ENCODE results near the gene CDH7. TPM values are rescaled to one million over a fixed set of nuclear protein-coding genes. Genes with fewer than 3 reads are reported as not detected.

CDH7 gene
- total RNA-seq, 1 experiment from 2014 or later, result not detected

DNA sequence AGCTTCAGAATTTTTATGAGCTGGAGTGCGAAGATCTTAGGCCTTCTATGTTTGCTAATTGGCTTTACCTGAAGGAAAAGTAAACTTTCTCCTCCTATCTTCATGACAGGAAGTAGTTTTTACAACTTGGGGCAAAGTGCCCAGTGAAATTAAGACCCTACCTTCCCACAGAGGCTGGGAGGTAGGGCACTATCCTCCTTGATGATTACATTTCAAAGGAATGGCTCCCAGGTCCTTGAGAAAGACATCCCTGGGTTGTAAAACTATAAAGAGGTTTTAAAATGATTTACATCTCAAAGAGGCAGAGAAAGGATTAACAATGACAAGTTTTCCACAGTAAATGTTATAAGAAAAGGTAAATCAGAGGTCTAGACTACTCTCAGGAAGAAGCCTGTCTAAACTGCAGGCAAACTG, 155.8 kb downstream of the CDH7 start:
- no TSS peak for BruUV-seq (replicated peaks)
- ChIA-PET POLR2A (ENCODE audit: unreplicated experiment) (no interaction called here), CTCF (no interaction called here)
- Histone ChIP-seq H2AFZ (peak overlapping the region; percentile 66), H3K4me3 (no peak overlapping the region), H3K27ac (no peak overlapping the region), H3K4me1 (replicated peaks; ENCODE audit: insufficient read depth) (no peaks in the 10 kb centered on the region), H4K20me1 (ENCODE audit: insufficient read depth) (no peaks in the 10 kb centered on the region), H3K27me3 (ENCODE audit: insufficient read depth, low read depth) (no peaks in the 10 kb centered on the region), H3K36me3 (ENCODE audit: low read depth) (no peaks in the 10 kb centered on the region), H3K4me2 (no peak overlapping the region), H3F3A (ENCODE audit: insufficient read depth, low read depth) (no peaks in the 10 kb centered on the region), H3K79me2 (ENCODE audit: low read depth) (no peaks in the 10 kb centered on the region), H3K9me3 (ENCODE audit: insufficient read depth, low read depth) (no peaks in the 10 kb centered on the region), H3K9me2 (ENCODE audit: insufficient read depth) (no peaks in the 10 kb centered on the region)
- TF ChIP-seq, protein P1, sequence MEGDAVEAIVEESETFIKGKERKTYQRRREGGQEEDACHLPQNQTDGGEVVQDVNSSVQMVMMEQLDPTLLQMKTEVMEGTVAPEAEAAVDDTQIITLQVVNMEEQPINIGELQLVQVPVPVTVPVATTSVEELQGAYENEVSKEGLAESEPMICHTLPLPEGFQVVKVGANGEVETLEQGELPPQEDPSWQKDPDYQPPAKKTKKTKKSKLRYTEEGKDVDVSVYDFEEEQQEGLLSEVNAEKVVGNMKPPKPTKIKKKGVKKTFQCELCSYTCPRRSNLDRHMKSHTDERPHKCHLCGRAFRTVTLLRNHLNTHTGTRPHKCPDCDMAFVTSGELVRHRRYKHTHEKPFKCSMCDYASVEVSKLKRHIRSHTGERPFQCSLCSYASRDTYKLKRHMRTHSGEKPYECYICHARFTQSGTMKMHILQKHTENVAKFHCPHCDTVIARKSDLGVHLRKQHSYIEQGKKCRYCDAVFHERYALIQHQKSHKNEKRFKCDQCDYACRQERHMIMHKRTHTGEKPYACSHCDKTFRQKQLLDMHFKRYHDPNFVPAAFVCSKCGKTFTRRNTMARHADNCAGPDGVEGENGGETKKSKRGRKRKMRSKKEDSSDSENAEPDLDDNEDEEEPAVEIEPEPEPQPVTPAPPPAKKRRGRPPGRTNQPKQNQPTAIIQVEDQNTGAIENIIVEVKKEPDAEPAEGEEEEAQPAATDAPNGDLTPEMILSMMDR (conservative IDR thresholded peaks at IDR 0.05), result no peak
- no peak for TF ChIP-seq EZH2 (IDR thresholded peaks at IDR 0.05; ENCODE audit: low read depth)
- no peak for DNase-seq
- intact Hi-C loops (cut with micrococcal nuclease; ENCODE audit: unreplicated experiment), result no loop called here

DNA sequence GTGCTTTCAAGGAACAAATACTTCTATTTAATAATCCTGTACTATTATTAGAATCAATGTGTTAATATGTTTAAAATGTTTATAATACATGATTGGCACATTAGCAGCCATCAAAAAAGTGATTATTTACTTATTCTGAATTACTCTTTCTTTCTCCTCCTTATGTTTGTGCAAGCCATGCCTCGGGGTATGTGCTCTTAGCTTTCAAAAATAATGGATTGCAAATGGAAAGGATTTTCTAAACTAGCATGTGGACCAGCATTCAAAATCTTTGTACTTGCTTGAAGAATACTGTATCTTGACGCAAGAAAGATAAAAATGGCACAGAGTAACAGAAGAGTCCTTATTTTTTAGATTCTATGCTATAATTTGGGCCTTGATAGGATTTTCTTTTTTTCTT, 156.5 kb downstream of the CDH7 start:
- DNase-seq, result no peak
- intact Hi-C loops (cut with micrococcal nuclease; ENCODE audit: unreplicated experiment), result no loop called here
- no peak overlapping the region for H3K4me2 ChIP-seq
- no TSS peak for BruUV-seq (replicated peaks)
- ChIA-PET POLR2A (ENCODE audit: unreplicated experiment) (interaction anchor here (0.6 kb wide), 1 partner anchor 18 kb away, joined by 3 read pairs; no protein-coding TSS in a partner anchor), CTCF (no interaction called here)
- H4K20me1 ChIP-seq (ENCODE audit: insufficient read depth), result no peaks in the 10 kb centered on the region
- no peaks in the 10 kb centered on the region for H3K27me3 ChIP-seq (ENCODE audit: insufficient read depth, low read depth)
- TF ChIP-seq, protein P1 (conservative IDR thresholded peaks at IDR 0.05), result no peak
- no peak for TF ChIP-seq EZH2 (IDR thresholded peaks at IDR 0.05; ENCODE audit: low read depth)
- no peak overlapping the region for H2AFZ ChIP-seq
- no peaks in the 10 kb centered on the region for H3K79me2 ChIP-seq (ENCODE audit: low read depth)
- H3K36me3 ChIP-seq (ENCODE audit: low read depth), result no peaks in the 10 kb centered on the region
- no peak overlapping the region for H3K4me3 ChIP-seq
- H3K27ac ChIP-seq, result no peak overlapping the region
- no peaks in the 10 kb centered on the region for H3F3A ChIP-seq (ENCODE audit: insufficient read depth, low read depth)
- no peaks in the 10 kb centered on the region for H3K9me3 ChIP-seq (ENCODE audit: insufficient read depth, low read depth)
- no peaks in the 10 kb centered on the region for H3K9me2 ChIP-seq (ENCODE audit: insufficient read depth)
- no peaks in the 10 kb centered on the region for H3K4me1 ChIP-seq (replicated peaks; ENCODE audit: insufficient read depth)

DNA sequence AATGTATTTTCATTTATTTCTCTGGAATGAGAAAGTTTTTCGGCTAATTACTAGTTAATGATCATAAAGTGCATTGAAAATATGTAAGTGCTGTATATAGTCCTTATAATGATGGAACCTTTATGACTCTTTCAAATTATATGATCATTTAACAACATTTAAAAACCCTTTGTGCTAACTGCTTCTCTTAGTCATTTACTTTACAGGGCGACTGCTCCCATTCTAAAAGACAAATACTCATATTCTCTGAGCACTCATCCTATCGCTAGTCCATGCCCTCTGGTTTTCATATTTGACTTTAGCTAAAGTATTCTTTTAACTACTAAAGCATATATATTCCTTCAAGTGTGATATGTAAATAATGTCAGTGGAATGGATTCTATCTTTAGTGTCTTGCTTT, 168.2 kb downstream of the CDH7 start:
- DNase-seq, result no peak
- no peaks in the 10 kb centered on the region for H3K79me2 ChIP-seq (ENCODE audit: low read depth)
- H2AFZ ChIP-seq, result no peak overlapping the region; the same call in 1 of the 2 replicates
- H3F3A ChIP-seq (ENCODE audit: insufficient read depth, low read depth), result no peaks in the 10 kb centered on the region
- no peaks in the 10 kb centered on the region for H3K4me1 ChIP-seq (replicated peaks; ENCODE audit: insufficient read depth)
- POLR2A ChIA-PET (ENCODE audit: unreplicated experiment), result no interaction called here
- BruUV-seq (replicated peaks), result no TSS peak
- H3K27ac ChIP-seq, result no peak overlapping the region
- H3K4me3 ChIP-seq, result no peak overlapping the region
- no peaks in the 10 kb centered on the region for H3K9me3 ChIP-seq (ENCODE audit: insufficient read depth, low read depth)
- no peak overlapping the region for H3K4me2 ChIP-seq
- H3K27me3 ChIP-seq (ENCODE audit: insufficient read depth, low read depth), result no peaks in the 10 kb centered on the region
- H3K9me2 ChIP-seq (ENCODE audit: insufficient read depth), result no peaks in the 10 kb centered on the region
- no peaks in the 10 kb centered on the region for H3K36me3 ChIP-seq (ENCODE audit: low read depth)
- CTCF ChIA-PET, result no interaction called here
- no peaks in the 10 kb centered on the region for H4K20me1 ChIP-seq (ENCODE audit: insufficient read depth)
- intact Hi-C loops (cut with micrococcal nuclease; ENCODE audit: unreplicated experiment), result no loop called here
- TF ChIP-seq, protein P1 (conservative IDR thresholded peaks at IDR 0.05), result no peak
- TF ChIP-seq EZH2 (IDR thresholded peaks at IDR 0.05; ENCODE audit: low read depth), result no peak

All from PC-9 (cell line).